Activated CD8-positive, alpha-beta memory T cell treated with anti-CD3 and anti-CD28 coated beads for 36 hours (primary cell): Measurements from ENCODE around the gene GGT6. TPM values are rescaled to one million over a fixed set of nuclear protein-coding genes. Genes with fewer than 3 reads are reported as not detected.

Experiments
- CTCF ChIA-PET: fragments of 350-600 bp; sonication (Branson Sonifier 250); formaldehyde crosslinking; loops from one replicate; lab custom pipeline; 2021; ENCODE audit warnings: antibody characterized with exemption; lab: Charles Lee
- POLR2A ChIA-PET: fragments of 350-600 bp; sonication (Branson Sonifier 250); formaldehyde crosslinking; loops from one replicate; lab custom pipeline; 2021; ENCODE audit warnings: antibody characterized with exemption; lab: Charles Lee
- total RNA-seq, 2 experiments: library from RNA; stranded (reverse); gene quantifications; one replicate each; pipeline ENCODE4 v1.2.3, GENCODE V29; 2021

Gene GGT6
- total RNA-seq, 2 experiments from 2014 or later = not detected

GRCh38 chr17:4548721-4549531, 11.5 kb downstream of the GGT6 start:
- ChIA-PET CTCF (interaction anchor here (1.0 kb wide), 1 partner anchor 18 kb away, joined by 3 read pairs; no protein-coding TSS in a partner anchor), POLR2A (interaction anchor here (0.6 to 1.4 kb wide), 2 partner anchors 11 to 285 kb away, joined by 7 to 10 read pairs; partner anchors contain the start of gene ANKFY1)

DNA sequence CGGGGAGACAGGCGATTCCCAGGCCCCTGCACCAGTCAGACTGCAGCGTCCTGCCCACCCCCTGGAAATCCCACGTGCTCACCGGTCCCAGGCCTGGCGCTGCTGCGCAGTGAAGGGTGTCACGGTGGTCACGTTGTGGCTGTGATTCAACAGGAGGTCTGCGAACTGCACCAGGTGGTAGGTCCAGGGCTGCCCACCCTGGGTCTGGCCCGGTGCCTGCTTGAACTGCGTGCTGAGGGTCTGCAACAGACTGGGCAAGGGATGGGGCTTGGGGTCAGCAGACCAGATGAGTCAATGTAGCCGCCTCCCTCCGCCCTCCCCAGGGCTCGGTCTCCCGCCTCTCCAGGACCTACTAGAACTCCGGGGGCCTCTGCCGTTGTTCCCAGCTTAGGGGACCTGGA, 12.3 kb downstream of the GGT6 start:
- CTCF ChIA-PET = no interaction called here
- POLR2A ChIA-PET = no interaction called here

- ChIA-PET POLR2A (no interaction called here), CTCF (no interaction called here)
These were observed 13.1 kb downstream of the GGT6 start for GRCh38 chr17:4547118-4547906.

DNA sequence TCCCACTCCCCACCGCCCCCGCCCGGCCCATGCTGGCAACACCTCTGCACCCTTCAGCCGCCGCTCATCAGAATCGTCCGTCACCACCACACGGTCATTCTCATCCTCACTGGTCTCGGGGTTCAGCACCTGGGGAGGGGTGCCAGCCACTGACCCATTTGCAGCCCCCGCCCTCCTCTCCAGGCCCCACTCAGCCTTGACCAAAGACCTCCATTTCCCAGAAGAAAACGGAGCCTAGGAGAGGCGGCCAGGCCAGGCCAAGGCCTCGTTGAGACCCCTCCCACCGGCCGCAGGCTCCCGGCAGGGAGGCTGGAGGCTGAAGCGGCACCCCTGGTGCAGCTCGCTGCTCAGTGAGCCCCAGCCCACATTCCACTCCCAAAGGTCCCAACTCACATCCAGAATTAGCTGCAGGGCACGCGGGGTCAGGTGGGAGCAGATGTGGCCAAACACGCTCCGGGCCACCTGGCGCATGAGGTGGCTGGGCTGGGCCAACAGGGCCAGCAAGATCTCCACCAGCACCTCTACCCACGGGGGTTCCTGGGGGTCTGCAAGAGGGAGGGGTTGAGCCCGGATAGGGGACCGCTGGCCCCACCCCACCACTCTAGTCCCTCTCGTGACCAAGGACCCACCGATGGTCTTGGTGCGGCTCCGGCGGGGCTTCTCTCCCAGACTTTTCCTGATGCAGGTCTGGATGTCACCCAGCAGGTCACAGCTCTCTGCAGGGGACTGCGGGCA, 15.0 kb downstream of the GGT6 start:
- POLR2A ChIA-PET = no interaction called here
- CTCF ChIA-PET = interaction anchor here (1.4 kb wide), 1 partner anchor 81 kb away, joined by 4 read pairs; no protein-coding TSS in a partner anchor

DNA sequence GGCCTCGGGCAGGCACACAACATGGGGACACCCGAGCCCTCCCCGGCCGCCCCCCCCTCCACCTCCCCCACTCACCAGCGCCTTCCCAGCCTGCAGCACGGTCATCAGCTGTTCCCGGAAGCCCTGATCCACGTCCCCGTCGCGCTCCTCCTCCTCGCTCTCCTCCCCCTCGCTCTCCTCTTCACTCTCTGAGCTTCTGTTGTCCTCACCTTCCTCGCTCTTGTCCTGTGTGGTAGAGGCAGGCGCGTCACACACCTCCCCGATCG, 15.5 kb downstream of the GGT6 start:
- ChIA-PET POLR2A (no interaction called here), CTCF (interaction anchor here (1.4 kb wide), 1 partner anchor 82 kb away, joined by 4 read pairs; no protein-coding TSS in a partner anchor)

DNA sequence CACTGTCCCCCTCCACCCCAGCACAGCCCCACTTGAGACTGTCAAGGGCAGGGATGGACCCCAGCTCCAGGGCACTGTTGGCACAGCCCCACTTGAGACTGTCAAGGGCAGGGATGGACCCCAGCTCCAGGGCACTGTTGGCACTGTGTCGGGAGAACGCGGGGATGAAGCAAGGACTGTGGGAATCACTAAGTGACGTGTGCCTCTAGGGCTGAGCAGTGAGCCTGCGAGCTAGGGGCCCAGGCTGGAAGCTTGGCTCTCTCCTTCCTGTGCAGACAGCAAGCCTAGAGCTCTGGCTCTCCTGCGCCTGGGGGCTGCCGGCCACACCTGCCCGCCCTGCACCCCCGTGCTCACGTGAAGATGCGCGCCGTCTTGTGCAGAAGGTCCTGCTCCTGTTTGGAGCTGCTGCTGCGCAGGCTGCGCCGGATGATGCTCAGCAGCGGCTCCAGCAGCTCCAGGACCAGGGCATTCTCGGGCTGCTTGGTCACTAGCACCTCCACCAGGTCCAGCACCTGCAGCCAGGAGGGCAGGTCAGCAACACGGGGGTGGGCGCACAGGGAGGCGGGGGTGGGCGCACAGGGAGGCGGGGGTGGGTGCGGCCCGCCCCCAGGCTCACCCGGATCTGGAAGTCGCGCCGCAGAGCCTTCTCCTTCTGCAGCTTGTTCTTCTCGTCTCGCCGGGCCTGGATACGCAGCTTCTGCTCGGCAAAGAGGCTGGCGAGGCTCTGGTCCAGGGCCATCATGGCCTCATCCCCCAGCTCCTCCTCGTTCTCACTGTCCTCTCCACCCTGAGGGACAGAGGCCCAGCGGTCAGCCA, 16.0 kb downstream of the GGT6 start:
- ChIA-PET POLR2A (no interaction called here), CTCF (interaction anchor here (0.6 kb wide), 1 partner anchor 334 kb away, joined by 3 read pairs; no protein-coding TSS in a partner anchor)

DNA sequence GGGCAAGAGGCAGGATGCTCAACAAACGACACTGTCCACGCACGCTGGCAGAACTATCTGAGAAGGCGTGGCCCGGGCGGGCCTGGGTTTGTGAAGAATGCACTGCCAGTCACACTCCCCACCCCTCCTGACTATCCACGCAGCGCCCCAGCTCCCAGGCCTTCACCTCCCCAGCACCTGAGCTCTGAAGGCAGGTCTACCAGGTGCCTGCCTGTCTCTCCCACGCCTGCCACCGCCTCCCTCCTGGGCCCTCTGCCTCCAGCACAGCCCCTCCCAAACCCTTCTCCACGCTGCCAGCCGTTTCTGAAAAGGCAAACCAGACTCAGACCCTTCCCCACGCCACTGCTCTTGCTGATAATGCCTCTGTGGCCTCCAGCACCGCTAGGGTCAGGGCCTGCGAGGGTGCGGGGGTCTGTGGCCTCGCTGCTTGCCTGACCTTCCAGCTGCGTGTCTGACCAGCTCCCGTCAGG, 16.8 kb downstream of the GGT6 start:
- ChIA-PET CTCF (interaction anchor here (0.6 kb wide), 1 partner anchor 333 kb away, joined by 3 read pairs; no protein-coding TSS in a partner anchor), POLR2A (no interaction called here)

- ChIA-PET POLR2A (interaction anchor here (0.6 kb wide), 1 partner anchor 9 kb away, joined by 3 read pairs; no protein-coding TSS in a partner anchor), CTCF (no interaction called here)
These were observed 17.6 kb downstream of the GGT6 start for GRCh38 chr17:4542726-4543191.

GRCh38 chr17:4542003-4542725, 18.2 kb downstream of the GGT6 start:
- ChIA-PET CTCF (no interaction called here), POLR2A (interaction anchor here (0.6 kb wide), 1 partner anchor 10 kb away, joined by 3 read pairs; no protein-coding TSS in a partner anchor)

- ChIA-PET CTCF (interaction anchor here (0.5 to 2.8 kb wide), 2 partner anchors 25 to 118 kb away, joined by 3 to 6 read pairs; no protein-coding TSS in a partner anchor), POLR2A (no interaction called here)
These were observed 18.9 kb downstream of the GGT6 start for GRCh38 chr17:4541328-4542002.

DNA sequence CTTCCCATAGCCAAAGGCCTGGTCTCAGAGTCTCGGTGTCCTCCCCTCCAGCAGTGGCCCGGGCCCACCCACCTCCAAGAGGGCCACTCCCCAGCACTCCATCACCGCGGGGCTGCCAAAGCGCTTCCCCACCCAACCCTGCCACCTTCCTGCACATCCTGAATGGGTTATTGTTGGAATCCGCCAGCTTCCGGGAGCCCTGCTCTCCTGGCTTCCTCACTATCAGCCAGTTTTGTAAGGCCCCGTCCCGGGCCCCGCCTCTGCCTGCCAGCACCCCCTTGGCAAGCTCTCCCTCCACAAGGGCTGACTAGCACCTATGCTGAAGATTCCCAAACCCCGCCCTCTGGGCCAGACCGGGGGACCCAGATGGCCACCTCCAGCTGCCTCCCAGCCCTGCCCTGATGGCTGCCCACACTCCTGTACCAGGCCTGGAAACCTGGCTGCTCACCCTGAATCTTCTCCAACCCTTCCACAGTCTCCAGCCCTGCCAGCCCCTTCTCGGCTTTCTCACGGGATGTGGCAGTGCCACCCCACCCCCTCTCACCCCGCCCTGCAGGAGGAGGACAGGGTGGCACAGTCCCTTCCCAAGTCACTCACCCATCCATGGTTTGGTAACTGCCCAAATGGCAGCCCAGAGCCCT, 19.6 kb downstream of the GGT6 start:
- ChIA-PET CTCF (interaction anchor here (0.5 to 2.8 kb wide), 2 partner anchors 26 to 118 kb away, joined by 3 to 6 read pairs; no protein-coding TSS in a partner anchor), POLR2A (no interaction called here)

GRCh38 chr17:4540224-4540651, 20.1 kb downstream of the GGT6 start:
- ChIA-PET POLR2A (interaction anchor here (0.7 kb wide), 1 partner anchor 24 kb away, joined by 3 read pairs; no protein-coding TSS in a partner anchor), CTCF (interaction anchor here (2.8 kb wide), 1 partner anchor 27 kb away, joined by 6 read pairs; no protein-coding TSS in a partner anchor)

DNA sequence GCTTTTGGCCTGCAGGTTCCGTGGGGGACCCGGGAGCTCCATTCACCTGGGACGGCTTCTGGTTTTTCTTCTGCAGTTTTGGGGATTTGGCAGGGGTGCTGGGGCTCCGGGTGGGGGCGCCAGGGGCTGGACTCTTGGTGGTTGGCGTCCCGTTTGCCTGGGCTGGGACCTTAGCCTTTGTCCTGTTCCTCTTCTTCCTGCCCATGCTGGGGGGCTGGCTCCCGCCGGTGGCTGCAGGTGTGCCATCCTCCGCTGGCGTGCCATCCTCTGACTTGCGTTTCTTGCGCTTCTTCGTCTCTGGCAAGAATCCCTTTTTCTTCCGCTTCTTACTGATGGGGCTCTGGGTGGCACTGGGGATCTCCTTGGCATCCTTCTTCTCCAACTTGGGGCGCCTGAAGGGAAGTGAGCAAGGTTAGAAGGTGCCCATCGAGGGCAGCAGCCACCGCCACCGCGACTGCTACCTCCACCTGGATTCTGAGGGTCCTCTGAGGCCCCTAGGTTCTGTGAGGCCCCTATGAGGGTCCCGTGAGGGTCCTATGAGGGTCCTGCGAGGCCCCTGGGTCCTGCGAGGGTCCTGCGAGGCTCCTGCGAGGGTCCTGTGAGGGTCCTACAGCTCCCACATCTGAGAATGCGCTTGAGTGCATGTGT, 20.7 kb downstream of the GGT6 start:
- POLR2A ChIA-PET = interaction anchor here (0.5 to 0.7 kb wide), 3 partner anchors 12 to 23 kb away, joined by 3 read pairs; no protein-coding TSS in a partner anchor
- CTCF ChIA-PET = interaction anchor here (2.8 kb wide), 1 partner anchor 27 kb away, joined by 6 read pairs; no protein-coding TSS in a partner anchor

- POLR2A ChIA-PET = interaction anchor here (0.6 kb wide), 1 partner anchor 20 kb away, joined by 3 read pairs; no protein-coding TSS in a partner anchor
- CTCF ChIA-PET = interaction anchor here (0.6 to 2.8 kb wide), 2 partner anchors 28 to 226 kb away, joined by 3 to 6 read pairs; no protein-coding TSS in a partner anchor
These were observed 21.4 kb downstream of the GGT6 start for GRCh38 chr17:4539025-4539424.
